Transverse colon (tissue), 4 donors: ENCODE measurements around the gene PTPRN2. TPM values are rescaled to one million over a fixed set of nuclear protein-coding genes. Genes with fewer than 3 reads are reported as not detected.

ENCODE experiments used
- DNase-seq: peaks from one replicate; pipeline ENCODE4 v3.0.0-alpha.2; 2019
- H3K27ac ChIP-seq, 4 donors: fragments of 200-600 bp; sonication (generic); 2 replicates each; pipeline ENCODE4 v1.5.1; 2016 to 2018; ENCODE audit warnings: inconsistent platforms in 4 of 4
- H3K27me3 ChIP-seq: fragments of 200-600 bp; sonication (generic); 2 replicates; pipeline ENCODE4 v1.5.1; 2017; ENCODE audit warnings: inconsistent platforms
- H3K36me3 ChIP-seq, 4 donors: fragments of 200-600 bp; sonication (generic); 2 replicates each; pipeline ENCODE4 v1.5.1; 2017 to 2019; ENCODE audit warnings: inconsistent platforms in 4 of 4
- H3K4me1 ChIP-seq, 4 donors: fragments of 200-600 bp; sonication (generic); 2 replicates each; pipeline ENCODE4 v1.5.1; 2017 to 2020; ENCODE audit warnings: inconsistent platforms in 4 of 4
- H3K4me3 ChIP-seq, 4 donors: fragments of 200-600 bp; sonication (generic); 1 replicate in 1 of 4; 2 replicates in 3 of 4; pipeline versions ENCODE4 v1.5.1 to v1.6.1; 2017 to 2019; ENCODE audit warnings: inconsistent platforms in 4 of 4
- H3K9me3 ChIP-seq, 2 donors: fragments of 200-600 bp; sonication (generic); 2 replicates each; pipeline ENCODE4 v1.5.1; 2017 to 2019; ENCODE audit warnings: inconsistent platforms in 2 of 2
- CTCF ChIP-seq, 5 experiments: fragments of 200-600 bp in 3 of 5; fragments of 450-650 bp in 2 of 5; sonication (generic) in 3 of 5; IDR thresholded peaks; 1 replicate in 2 of 5; 2 replicates in 3 of 5; pipeline ENCODE4 v1.5.1; 2016 to 2017; ENCODE audit warnings: antibody characterized with exemption in 5 of 5, inconsistent platforms in 3 of 5, mild to moderate bottlenecking in 2 of 5, moderate library complexity in 1 of 5
- EP300 ChIP-seq: sonication (generic); formaldehyde crosslinking; IDR thresholded peaks from one replicate; pipeline ENCODE4 v1.6.1; 2017; ENCODE audit warnings: antibody characterized with exemption, low read depth
- POLR2A ChIP-seq: fragments of 450-650 bp; IDR thresholded peaks from one replicate; pipeline ENCODE4 v1.6.1; 2016; ENCODE audit warnings: antibody characterized with exemption, mild to moderate bottlenecking, moderate library complexity
- POLR2AphosphoS5 ChIP-seq, 3 donors: sonication (generic); formaldehyde crosslinking; IDR thresholded peaks; one replicate each; pipeline ENCODE4 v1.6.1; 2016; ENCODE audit warnings: antibody characterized with exemption in 3 of 3
- WGBS, 2 donors: methylation state at CpG; one replicate each; pipeline ENCODE4 v1.1.5; 2018; ENCODE audit warnings: low coverage in 1 of 2; 5-methylcytosine and 5-hydroxymethylcytosine counted together
- in situ Hi-C, 4 donors: fragments of 200-750 bp; cut with MboI; loops; one replicate each; pipeline versions ENCODE4 v1.15.0 to v1.15.1; 2017; ENCODE audit warnings: low sequenced_read_pairs in 3 of 4, low pct_ligation_motif_present in 1 of 4, low pct_unique_long_range_greater_than_20kb in 1 of 4
- intact Hi-C: fragments of 100-400 bp; cut with DNase I; formaldehyde crosslinking; loops from one replicate; pipeline ENCODE4 v1.15.1; 2023; ENCODE audit warnings: low total_unique reads
- total RNA-seq, 4 donors: library from RNA; depleted of rRNA; stranded (reverse); fragments of >200 nt; gene quantifications; one replicate each; pipeline ENCODE4 v1.1.0, GENCODE V29; 2016

Gene PTPRN2
- total RNA-seq, 4 donors from 2014 or later = 15.4 to 31.1 (median 21.8) TPM

GRCh38 chr7:158372400-158373342 lies 215.0 kb downstream of the PTPRN2 start:
- no peak overlapping the region for H3K27ac ChIP-seq
- TF ChIP-seq EP300 = no peak
- no peak for TF ChIP-seq POLR2AphosphoS5 (IDR thresholded peaks at IDR 0.05)
- no peak for TF ChIP-seq CTCF (IDR thresholded peaks at IDR 0.05)
- TF ChIP-seq POLR2A = no peak
- no peak overlapping the region for H3K4me3 ChIP-seq
- no peaks in the 10 kb centered on the region for H3K36me3 ChIP-seq
- WGBS, 2 donors = 76 to 87% methylated on average over 11 to 21 of the region's 23 CpGs
- DNase-seq = no peak
- in situ Hi-C loops (no loop called here), intact Hi-C loops (no loop called here)
- H3K9me3 ChIP-seq = no peaks in the 10 kb centered on the region
- peaks cover 0 to 4% (median 2%) of the 10 kb centered on the region in 4 donors for H3K4me1 ChIP-seq
- no peaks in the 10 kb centered on the region for H3K27me3 ChIP-seq

- no peaks in the 10 kb centered on the region for H3K4me1 ChIP-seq
- no peak overlapping the region for H3K4me3 ChIP-seq
- 83 to 100% methylated on average over 1 to 16 of the region's 17 CpGs for WGBS, 2 donors
- H3K36me3 ChIP-seq = no peaks in the 10 kb centered on the region
- no peak for DNase-seq
- in situ Hi-C loops = no loop called here
- H3K9me3 ChIP-seq = no peaks in the 10 kb centered on the region
- intact Hi-C loops = no loop called here
- H3K27me3 ChIP-seq = no peaks in the 10 kb centered on the region
- H3K27ac ChIP-seq = no peak overlapping the region
- no peak for TF ChIP-seq POLR2A
- no peak for TF ChIP-seq EP300
- no peak for TF ChIP-seq POLR2AphosphoS5 (IDR thresholded peaks at IDR 0.05)
- no peak for TF ChIP-seq CTCF (IDR thresholded peaks at IDR 0.05)
These were observed 215.8 kb downstream of the PTPRN2 start for GRCh38 chr7:158371856-158372255.

- WGBS, 2 donors = 82 to 86% methylated on average over 8 to 15 of the region's 16 CpGs
- no peaks in the 10 kb centered on the region for H3K36me3 ChIP-seq
- in situ Hi-C loops = no loop called here
- no peak overlapping the region for H3K4me3 ChIP-seq
- H3K27ac ChIP-seq = no peak overlapping the region
- no peak for DNase-seq
- H3K4me1 ChIP-seq = no peaks in the 10 kb centered on the region
- TF ChIP-seq EP300 (no peak), POLR2AphosphoS5 (IDR thresholded peaks at IDR 0.05) (no peak), POLR2A (no peak), CTCF (IDR thresholded peaks at IDR 0.05) (no peak)
- intact Hi-C loops = no loop called here
- no peaks in the 10 kb centered on the region for H3K27me3 ChIP-seq
- no peaks in the 10 kb centered on the region for H3K9me3 ChIP-seq
These were observed 217.8 kb downstream of the PTPRN2 start for GRCh38 chr7:158369866-158370265.

GRCh38 chr7:158369290-158369689 lies 218.3 kb downstream of the PTPRN2 start:
- Histone ChIP-seq H3K27ac (no peak overlapping the region), H3K9me3 (no peaks in the 10 kb centered on the region), H3K27me3 (no peaks in the 10 kb centered on the region), H3K36me3 (no peaks in the 10 kb centered on the region), H3K4me3 (no peak overlapping the region), H3K4me1 (no peaks in the 10 kb centered on the region)
- intact Hi-C loops (no loop called here), in situ Hi-C loops (no loop called here)
- DNase-seq = no peak
- WGBS, 2 donors = 68 to 83% methylated on average over 3 to 6 of the region's 6 CpGs
- TF ChIP-seq EP300 = no peak
- no peak for TF ChIP-seq CTCF (IDR thresholded peaks at IDR 0.05)
- no peak for TF ChIP-seq POLR2A
- TF ChIP-seq POLR2AphosphoS5 (IDR thresholded peaks at IDR 0.05) = no peak
